ENCODE data around the gene DNA2.
"Not testable (repeated sequence)": the region's sequence is repeated elsewhere in the genome, so short reads cannot be mapped to it uniquely, and the experiment has no call there.

The DNA2 gene

GRCh38 chr10:68462536-68462935 lies 9.2 kb downstream of the DNA2 start:
- Histone ChIP-seq H3K27ac (ENCODE audit: low read depth in 2 of 2, low read length in 2 of 2) (no peak overlapping the region), H3K27me3 (ENCODE audit: control insufficient read depth in 2 of 2, insufficient read depth in 2 of 2, low read length in 2 of 2) (no peaks in the 10 kb centered on the region), H3K4me3 (ENCODE audit: low read length in 2 of 2) (no peak overlapping the region), H3K36me3 (ENCODE audit: control insufficient read depth in 2 of 2, insufficient read depth in 2 of 2, low read length in 2 of 2) (no peaks in the 10 kb centered on the region), H3K4me1 (ENCODE audit: control insufficient read depth in 2 of 2, insufficient read depth in 2 of 2, low read length in 2 of 2) (no peaks in the 10 kb centered on the region), H3K9ac (ENCODE audit: low read depth in 1 of 2, low read length in 2 of 2) (no peak overlapping the region), H3K9me3 (ENCODE audit: control insufficient read depth in 2 of 2, low read length in 2 of 2) (no peaks in the 10 kb centered on the region)

DNA sequence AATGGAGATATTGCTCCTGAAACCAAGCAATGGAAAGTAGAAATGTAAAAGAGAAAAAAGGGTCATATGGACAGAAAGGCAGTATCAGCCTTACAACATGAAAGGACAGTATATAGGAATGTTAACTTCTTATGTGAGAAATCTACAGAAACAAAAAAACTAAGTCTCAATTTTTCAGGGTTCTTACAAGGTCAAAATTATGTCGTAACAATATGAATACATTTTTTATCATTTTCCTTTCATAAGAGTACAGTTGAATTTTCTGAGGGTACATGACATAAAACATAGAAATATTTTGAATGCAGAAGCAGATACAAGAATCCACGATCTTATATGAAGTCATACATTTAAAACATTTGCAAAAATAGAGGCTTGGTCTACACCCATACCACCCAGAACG lies 10.7 kb downstream of the DNA2 start:
- H3K9me3 ChIP-seq (ENCODE audit: control insufficient read depth in 2 of 2, low read length in 2 of 2): no peaks in the 10 kb centered on the region
- H3K4me3 ChIP-seq (ENCODE audit: low read length in 2 of 2): no peak overlapping the region
- H3K4me1 ChIP-seq (ENCODE audit: control insufficient read depth in 2 of 2, insufficient read depth in 2 of 2, low read length in 2 of 2): no peaks in the 10 kb centered on the region
- peaks cover 0 to 3% of the 10 kb centered on the region in 2 donors for H3K36me3 ChIP-seq (ENCODE audit: control insufficient read depth in 2 of 2, insufficient read depth in 2 of 2, low read length in 2 of 2)
- no peaks in the 10 kb centered on the region for H3K27me3 ChIP-seq (ENCODE audit: control insufficient read depth in 2 of 2, insufficient read depth in 2 of 2, low read length in 2 of 2)
- no peak overlapping the region for H3K9ac ChIP-seq (ENCODE audit: low read depth in 1 of 2, low read length in 2 of 2)
- no peak overlapping the region for H3K27ac ChIP-seq (ENCODE audit: low read depth in 2 of 2, low read length in 2 of 2)

DNA sequence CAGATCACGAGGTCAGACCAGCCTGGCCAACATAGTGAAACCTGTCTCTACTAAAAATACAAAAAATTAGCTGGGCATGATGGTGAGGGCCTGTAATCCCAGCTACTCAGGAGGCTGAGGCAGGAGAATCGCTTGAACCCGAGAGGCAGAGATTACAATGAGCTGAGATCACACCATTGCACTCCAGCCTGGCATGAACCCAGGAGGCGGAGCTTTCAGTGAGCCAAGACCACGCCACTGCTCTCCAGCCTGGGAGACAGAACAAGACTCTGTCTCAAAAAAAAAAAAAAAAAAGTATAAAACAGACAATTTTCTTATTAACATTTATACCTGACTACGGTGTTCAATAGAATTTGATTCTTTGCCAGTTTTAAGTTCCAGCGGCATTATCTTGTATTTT lies 22.1 kb downstream of the DNA2 start:
- H3K4me1 ChIP-seq (ENCODE audit: control insufficient read depth in 2 of 2, insufficient read depth in 2 of 2, low read length in 2 of 2); H3K27ac ChIP-seq (ENCODE audit: low read depth in 2 of 2, low read length in 2 of 2); H3K9ac ChIP-seq (ENCODE audit: low read depth in 1 of 2, low read length in 2 of 2); H3K36me3 ChIP-seq (ENCODE audit: control insufficient read depth in 2 of 2, insufficient read depth in 2 of 2, low read length in 2 of 2); H3K27me3 ChIP-seq (ENCODE audit: control insufficient read depth in 2 of 2, insufficient read depth in 2 of 2, low read length in 2 of 2); H3K4me3 ChIP-seq (ENCODE audit: low read length in 2 of 2); H3K9me3 ChIP-seq (ENCODE audit: control insufficient read depth in 2 of 2, low read length in 2 of 2): not testable (repeated sequence)

- H3K36me3 ChIP-seq (ENCODE audit: control insufficient read depth in 2 of 2, insufficient read depth in 2 of 2, low read length in 2 of 2): no peaks in the 10 kb centered on the region
- no peaks in the 10 kb centered on the region for H3K4me1 ChIP-seq (ENCODE audit: control insufficient read depth in 2 of 2, insufficient read depth in 2 of 2, low read length in 2 of 2)
- H3K27ac ChIP-seq (ENCODE audit: low read depth in 2 of 2, low read length in 2 of 2): no peak overlapping the region
- no peaks in the 10 kb centered on the region for H3K27me3 ChIP-seq (ENCODE audit: control insufficient read depth in 2 of 2, insufficient read depth in 2 of 2, low read length in 2 of 2)
- no peak overlapping the region for H3K4me3 ChIP-seq (ENCODE audit: low read length in 2 of 2)
- no peaks in the 10 kb centered on the region for H3K9me3 ChIP-seq (ENCODE audit: control insufficient read depth in 2 of 2, low read length in 2 of 2)
- H3K9ac ChIP-seq (ENCODE audit: low read depth in 1 of 2, low read length in 2 of 2): no peak overlapping the region
These were observed 25.6 kb downstream of the DNA2 start for GRCh38 chr10:68446179-68446578.

DNA sequence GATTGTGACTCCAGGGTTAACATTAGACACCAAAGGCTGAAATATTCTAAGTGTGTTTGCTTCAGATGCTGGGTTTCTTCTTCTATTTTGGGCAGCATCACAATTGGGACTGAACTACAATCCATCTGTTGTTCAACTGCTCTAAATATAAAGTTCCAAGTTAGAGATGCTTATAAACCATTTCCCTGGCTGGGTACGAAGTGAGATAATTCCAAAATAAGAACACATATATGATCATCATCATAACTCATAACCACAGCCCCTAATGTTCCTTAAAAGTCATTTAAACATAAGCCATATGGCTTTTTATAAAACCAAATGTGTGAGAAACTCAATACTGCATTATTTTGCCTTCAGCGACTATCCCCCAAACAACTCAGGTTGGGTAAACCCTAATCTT lies 28.8 kb downstream of the DNA2 start:
- no peaks in the 10 kb centered on the region for H3K27me3 ChIP-seq (ENCODE audit: control insufficient read depth in 2 of 2, insufficient read depth in 2 of 2, low read length in 2 of 2)
- H3K9ac ChIP-seq (ENCODE audit: low read depth in 1 of 2, low read length in 2 of 2): no peak overlapping the region
- no peaks in the 10 kb centered on the region for H3K36me3 ChIP-seq (ENCODE audit: control insufficient read depth in 2 of 2, insufficient read depth in 2 of 2, low read length in 2 of 2)
- no peak overlapping the region for H3K27ac ChIP-seq (ENCODE audit: low read depth in 2 of 2, low read length in 2 of 2)
- no peaks in the 10 kb centered on the region for H3K4me1 ChIP-seq (ENCODE audit: control insufficient read depth in 2 of 2, insufficient read depth in 2 of 2, low read length in 2 of 2)
- H3K9me3 ChIP-seq (ENCODE audit: control insufficient read depth in 2 of 2, low read length in 2 of 2): no peaks in the 10 kb centered on the region
- H3K4me3 ChIP-seq (ENCODE audit: low read length in 2 of 2): no peak overlapping the region

DNA sequence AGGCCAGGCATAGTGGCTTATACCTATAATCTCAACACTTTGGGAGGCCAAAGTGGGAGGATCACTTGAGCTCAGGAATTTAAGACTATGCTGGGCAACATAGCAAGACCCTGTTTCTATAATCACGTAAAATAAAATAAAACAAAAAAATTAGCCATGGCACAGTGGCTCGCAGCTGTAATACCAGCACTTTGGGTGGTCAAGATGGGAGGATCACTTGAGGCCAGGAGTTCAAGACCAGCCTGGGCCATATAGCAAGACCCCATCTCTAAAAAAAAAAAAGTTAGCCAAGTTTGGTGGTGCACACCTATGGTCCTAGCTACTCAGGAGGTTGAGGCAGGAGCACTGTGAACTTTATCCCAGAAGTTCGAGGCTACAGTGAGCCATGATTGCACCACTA lies 30.9 kb downstream of the DNA2 start:
- no peaks in the 10 kb centered on the region for H3K9me3 ChIP-seq (ENCODE audit: control insufficient read depth in 2 of 2, low read length in 2 of 2)
- no peaks in the 10 kb centered on the region for H3K36me3 ChIP-seq (ENCODE audit: control insufficient read depth in 2 of 2, insufficient read depth in 2 of 2, low read length in 2 of 2)
- no peak overlapping the region for H3K27ac ChIP-seq (ENCODE audit: low read depth in 2 of 2, low read length in 2 of 2)
- H3K27me3 ChIP-seq (ENCODE audit: control insufficient read depth in 2 of 2, insufficient read depth in 2 of 2, low read length in 2 of 2): no peaks in the 10 kb centered on the region
- H3K9ac ChIP-seq (ENCODE audit: low read depth in 1 of 2, low read length in 2 of 2): no peak overlapping the region
- H3K4me3 ChIP-seq (ENCODE audit: low read length in 2 of 2): no peak overlapping the region
- H3K4me1 ChIP-seq (ENCODE audit: control insufficient read depth in 2 of 2, insufficient read depth in 2 of 2, low read length in 2 of 2): no peaks in the 10 kb centered on the region

- Histone ChIP-seq H3K4me1 (ENCODE audit: control insufficient read depth in 2 of 2, insufficient read depth in 2 of 2, low read length in 2 of 2) (no peaks in the 10 kb centered on the region), H3K27me3 (ENCODE audit: control insufficient read depth in 2 of 2, insufficient read depth in 2 of 2, low read length in 2 of 2) (no peaks in the 10 kb centered on the region), H3K27ac (ENCODE audit: low read depth in 2 of 2, low read length in 2 of 2) (no peak overlapping the region), H3K4me3 (ENCODE audit: low read length in 2 of 2) (no peak overlapping the region), H3K9ac (ENCODE audit: low read depth in 1 of 2, low read length in 2 of 2) (no peak overlapping the region), H3K9me3 (ENCODE audit: control insufficient read depth in 2 of 2, low read length in 2 of 2) (no peaks in the 10 kb centered on the region), H3K36me3 (ENCODE audit: control insufficient read depth in 2 of 2, insufficient read depth in 2 of 2, low read length in 2 of 2) (no peaks in the 10 kb centered on the region)
These were observed 36.0 kb downstream of the DNA2 start for GRCh38 chr10:68435803-68436202.

GRCh38 chr10:68434657-68435056 lies 37.1 kb downstream of the DNA2 start:
- Histone ChIP-seq H3K4me1 (ENCODE audit: control insufficient read depth in 2 of 2, insufficient read depth in 2 of 2, low read length in 2 of 2) (no peaks in the 10 kb centered on the region), H3K9ac (ENCODE audit: low read depth in 1 of 2, low read length in 2 of 2) (no peak overlapping the region), H3K9me3 (ENCODE audit: control insufficient read depth in 2 of 2, low read length in 2 of 2) (no peaks in the 10 kb centered on the region), H3K36me3 (ENCODE audit: control insufficient read depth in 2 of 2, insufficient read depth in 2 of 2, low read length in 2 of 2) (no peaks in the 10 kb centered on the region), H3K4me3 (ENCODE audit: low read length in 2 of 2) (no peak overlapping the region), H3K27ac (ENCODE audit: low read depth in 2 of 2, low read length in 2 of 2) (no peak overlapping the region), H3K27me3 (ENCODE audit: control insufficient read depth in 2 of 2, insufficient read depth in 2 of 2, low read length in 2 of 2) (no peaks in the 10 kb centered on the region)

GRCh38 chr10:68428396-68429104 lies 43.2 kb downstream of the DNA2 start:
- H3K4me1 ChIP-seq (ENCODE audit: control insufficient read depth in 2 of 2, insufficient read depth in 2 of 2, low read length in 2 of 2): no peaks in the 10 kb centered on the region
- H3K9ac ChIP-seq (ENCODE audit: low read depth in 1 of 2, low read length in 2 of 2): no peak overlapping the region
- H3K27me3 ChIP-seq (ENCODE audit: control insufficient read depth in 2 of 2, insufficient read depth in 2 of 2, low read length in 2 of 2): no peaks in the 10 kb centered on the region
- no peak overlapping the region for H3K27ac ChIP-seq (ENCODE audit: low read depth in 2 of 2, low read length in 2 of 2)
- H3K4me3 ChIP-seq (ENCODE audit: low read length in 2 of 2): no peak overlapping the region
- no peaks in the 10 kb centered on the region for H3K9me3 ChIP-seq (ENCODE audit: control insufficient read depth in 2 of 2, low read length in 2 of 2)
- H3K36me3 ChIP-seq (ENCODE audit: control insufficient read depth in 2 of 2, insufficient read depth in 2 of 2, low read length in 2 of 2): no peaks in the 10 kb centered on the region

DNA sequence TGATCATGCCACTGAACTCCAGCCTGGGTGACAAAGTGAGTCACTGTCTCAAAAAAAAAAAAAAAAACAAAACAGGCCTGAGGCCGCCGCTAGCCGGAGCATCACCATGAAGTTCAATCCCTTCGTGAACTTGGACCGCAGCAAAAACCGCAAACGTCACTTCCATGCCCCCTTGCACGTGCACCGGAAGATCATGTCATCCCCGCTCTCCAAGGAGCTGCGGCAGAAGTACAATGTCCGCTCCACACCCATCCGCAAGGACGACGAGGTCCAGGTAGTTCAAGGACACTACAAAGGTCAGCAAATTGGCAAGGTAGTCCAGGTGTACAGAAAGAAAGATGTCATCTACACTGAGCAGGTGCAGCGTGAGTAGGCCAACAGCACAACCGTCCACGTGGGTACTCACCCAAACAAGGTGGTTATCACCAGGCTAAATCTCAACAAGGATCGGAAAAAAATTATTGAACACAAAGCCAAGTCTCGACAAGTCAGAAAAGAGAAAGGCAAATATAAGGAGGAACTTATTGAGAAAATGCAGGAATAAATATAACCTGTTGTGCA lies 47.2 kb downstream of the DNA2 start:
- no peak overlapping the region for H3K9ac ChIP-seq (ENCODE audit: low read depth in 1 of 2, low read length in 2 of 2)
- H3K4me3 ChIP-seq (ENCODE audit: low read length in 2 of 2): no peak overlapping the region
- H3K9me3 ChIP-seq (ENCODE audit: control insufficient read depth in 2 of 2, low read length in 2 of 2): no peaks in the 10 kb centered on the region
- H3K4me1 ChIP-seq (ENCODE audit: control insufficient read depth in 2 of 2, insufficient read depth in 2 of 2, low read length in 2 of 2): no peaks in the 10 kb centered on the region
- no peak overlapping the region for H3K27ac ChIP-seq (ENCODE audit: low read depth in 2 of 2, low read length in 2 of 2)
- H3K36me3 ChIP-seq (ENCODE audit: control insufficient read depth in 2 of 2, insufficient read depth in 2 of 2, low read length in 2 of 2): no peaks in the 10 kb centered on the region
- no peaks in the 10 kb centered on the region for H3K27me3 ChIP-seq (ENCODE audit: control insufficient read depth in 2 of 2, insufficient read depth in 2 of 2, low read length in 2 of 2)
